Peyer's patch (tissue), 4 donors: Measurements from ENCODE around the gene WDR72. TPM values are rescaled to one million over a fixed set of nuclear protein-coding genes. Genes with fewer than 3 reads are reported as not detected.

Experiments used
- DNase-seq, 3 donors: peaks; one replicate each; pipeline ENCODE4 v3.0.0-alpha.2; 2017 to 2019
- H3K27ac ChIP-seq, 4 donors: fragments of 200-600 bp; sonication (generic); one replicate each; pipeline ENCODE4 v1.5.1; 2016 to 2019
- H3K27me3 ChIP-seq, 2 donors: fragments of 200-600 bp; sonication (generic); one replicate each; pipeline ENCODE4 v1.5.1; 2019
- H3K36me3 ChIP-seq, 3 donors: fragments of 200-600 bp; sonication (generic); one replicate each; pipeline ENCODE4 v1.5.1; 2016 to 2019
- H3K4me1 ChIP-seq, 4 donors: fragments of 200-600 bp; sonication (generic); one replicate each; pipeline ENCODE4 v1.5.1; 2016 to 2019
- H3K4me3 ChIP-seq, 4 donors: fragments of 200-600 bp; sonication (generic); 1 replicate in 3 of 4; 2 replicates in 1 of 4; pipeline ENCODE4 v1.5.1; 2016 to 2019; ENCODE audit warnings: mild to moderate bottlenecking in 1 of 4
- H3K9me3 ChIP-seq, 4 donors: fragments of 200-600 bp; sonication (generic); one replicate each; pipeline ENCODE4 v1.5.1; 2016 to 2019; ENCODE audit warnings: mild to moderate bottlenecking in 1 of 4
- CTCF ChIP-seq, 6 experiments: fragments of 450-650 bp in 4 of 6; fragments of 200-600 bp in 2 of 6; sonication (generic) in 1 of 6; IDR thresholded peaks; one replicate each; pipeline ENCODE4 v1.5.1; 2017 to 2019; ENCODE audit warnings: antibody characterized with exemption in 6 of 6, mild to moderate bottlenecking in 3 of 6, moderate library complexity in 1 of 6
- POLR2A ChIP-seq, 2 donors: fragments of 450-650 bp; IDR thresholded peaks; one replicate each; pipeline ENCODE4 v1.5.1; 2017; ENCODE audit warnings: antibody characterized with exemption in 2 of 2, mild to moderate bottlenecking in 2 of 2, moderate library complexity in 2 of 2
- total RNA-seq, 4 donors: library from RNA; depleted of rRNA; stranded (reverse); fragments of >200 nt; gene quantifications; one replicate each; pipeline ENCODE4 v1.1.0, GENCODE V29; 2016

WDR72 gene
- total RNA-seq, 4 donors from 2014 or later: not detected

GRCh38 chr15:53511175-53511574 lies 248.3 kb downstream of the WDR72 start:
- H3K4me3 ChIP-seq: no peak overlapping the region
- H3K27me3 ChIP-seq: no peaks in the 10 kb centered on the region
- no peaks in the 10 kb centered on the region for H3K9me3 ChIP-seq
- TF ChIP-seq CTCF (IDR thresholded peaks at IDR 0.05): no peak
- TF ChIP-seq POLR2A (IDR thresholded peaks at IDR 0.05): no peak
- no peaks in the 10 kb centered on the region for H3K36me3 ChIP-seq
- no peaks in the 10 kb centered on the region for H3K4me1 ChIP-seq
- H3K27ac ChIP-seq: no peak overlapping the region
- no peak for DNase-seq

GRCh38 chr15:53506370-53506769 lies 253.1 kb downstream of the WDR72 start:
- no peaks in the 10 kb centered on the region for H3K9me3 ChIP-seq
- H3K4me1 ChIP-seq: no peaks in the 10 kb centered on the region
- no peaks in the 10 kb centered on the region for H3K36me3 ChIP-seq
- TF ChIP-seq POLR2A (IDR thresholded peaks at IDR 0.05): no peak
- TF ChIP-seq CTCF (IDR thresholded peaks at IDR 0.05): no peak
- H3K27ac ChIP-seq: no peak overlapping the region
- H3K27me3 ChIP-seq: no peaks in the 10 kb centered on the region
- no peak overlapping the region for H3K4me3 ChIP-seq
- DNase-seq: no peak

- no peaks in the 10 kb centered on the region for H3K4me1 ChIP-seq
- no peaks in the 10 kb centered on the region for H3K9me3 ChIP-seq
- DNase-seq: no peak
- H3K27me3 ChIP-seq: no peaks in the 10 kb centered on the region
- no peak overlapping the region for H3K4me3 ChIP-seq
- TF ChIP-seq POLR2A (IDR thresholded peaks at IDR 0.05): no peak
- no peak for TF ChIP-seq CTCF (IDR thresholded peaks at IDR 0.05)
- H3K36me3 ChIP-seq: no peaks in the 10 kb centered on the region
- no peak overlapping the region for H3K27ac ChIP-seq
Measured at GRCh38 chr15:53498996-53499395, 260.5 kb downstream of the WDR72 start.

GRCh38 chr15:53490341-53490740 lies 269.1 kb downstream of the WDR72 start:
- no peak overlapping the region for H3K27ac ChIP-seq
- no peak for DNase-seq
- no peak for TF ChIP-seq POLR2A (IDR thresholded peaks at IDR 0.05)
- no peak for TF ChIP-seq CTCF (IDR thresholded peaks at IDR 0.05)

GRCh38 chr15:53482055-53482454 lies 277.4 kb downstream of the WDR72 start:
- no peak for TF ChIP-seq POLR2A (IDR thresholded peaks at IDR 0.05)
- no peak for TF ChIP-seq CTCF (IDR thresholded peaks at IDR 0.05)
- DNase-seq: no peak
- no peaks in the 10 kb centered on the region for H3K36me3 ChIP-seq
- no peak overlapping the region for H3K4me3 ChIP-seq
- no peaks in the 10 kb centered on the region for H3K27me3 ChIP-seq
- H3K9me3 ChIP-seq: no peaks in the 10 kb centered on the region
- H3K4me1 ChIP-seq: no peaks in the 10 kb centered on the region
- no peak overlapping the region for H3K27ac ChIP-seq

More at GRCh38 chr15:53490341-53490740, 269.1 kb downstream of the WDR72 start:
- H3K4me1 ChIP-seq: no peaks in the 10 kb centered on the region
- no peak overlapping the region for H3K4me3 ChIP-seq
- H3K36me3 ChIP-seq: no peaks in the 10 kb centered on the region
- H3K27me3 ChIP-seq: no peaks in the 10 kb centered on the region
- no peaks in the 10 kb centered on the region for H3K9me3 ChIP-seq
